A673 (cell line): ENCODE measurements around the gene AATF. TPM values are rescaled to one million over a fixed set of nuclear protein-coding genes. Genes with fewer than 3 reads are reported as not detected.

Experiments used
- BruUV-seq: library from RNA; stranded (reverse); fragments of 400-500 nt; replicated peaks from 2 replicates; lab custom pipeline; 2021; lab: Mats Ljungman, UMichigan
- CTCF ChIA-PET: fragments of 300-600 bp; sonication (Branson Sonifier 250); formaldehyde crosslinking; loops from one replicate; lab custom pipeline; 2022; ENCODE audit warnings: antibody characterized with exemption; lab: Charles Lee
- POLR2A ChIA-PET: fragments of 300-600 bp; sonication (Branson Sonifier 250); formaldehyde crosslinking; loops from one replicate; lab custom pipeline; 2022; ENCODE audit warnings: antibody characterized with exemption; ENCODE audit not compliant: low non-redundant PET; lab: Charles Lee
- DNase-seq: peaks from one replicate; pipeline ENCODE4 v3.0.0-alpha.2; 2015; ENCODE audit warnings: low spot score
- H3K27ac ChIP-seq: fragments of 200-600 bp; sonication (generic); 2 replicates; pipeline ENCODE4 v1.5.1; 2016; ENCODE audit warnings: mixed run types, low read depth, mild to moderate bottlenecking, mixed read lengths, antibody characterized with exemption, low read length; ENCODE audit not compliant: poor library complexity, severe bottlenecking
- H3K27me3 ChIP-seq: fragments of 200-600 bp; sonication (generic); replicated peaks from 2 replicates; pipeline ENCODE4 v1.6.1; 2017; ENCODE audit warnings: mixed run types, low read depth, mild to moderate bottlenecking, mixed read lengths, antibody characterized with exemption, low read length; ENCODE audit not compliant: insufficient read depth, poor library complexity
- H3K36me3 ChIP-seq: fragments of 200-600 bp; sonication (generic); 2 replicates; pipeline ENCODE4 v1.6.1; 2016; ENCODE audit warnings: mixed run types, mild to moderate bottlenecking, mixed read lengths, antibody characterized with exemption, low read length; ENCODE audit not compliant: insufficient read depth, poor library complexity, severe bottlenecking
- H3K4me1 ChIP-seq: fragments of 200-600 bp; sonication (generic); 2 replicates; pipeline ENCODE4 v1.6.1; 2017; ENCODE audit warnings: mixed run types, mild to moderate bottlenecking, mixed read lengths, antibody characterized with exemption, low read length; ENCODE audit not compliant: insufficient read depth, poor library complexity, severe bottlenecking
- H3K4me3 ChIP-seq: fragments of 200-600 bp; sonication (generic); 2 replicates; pipeline ENCODE4 v1.5.1; 2016; ENCODE audit warnings: low read depth, mixed run types, mild to moderate bottlenecking, mixed read lengths, low read length; ENCODE audit not compliant: poor library complexity, severe bottlenecking
- H3K9me3 ChIP-seq: fragments of 200-600 bp; sonication (generic); 2 replicates; pipeline ENCODE4 v1.6.1; 2016; ENCODE audit warnings: mixed run types, low read depth, mild to moderate bottlenecking, mixed read lengths, antibody characterized with exemption, low read length; ENCODE audit not compliant: poor library complexity, severe bottlenecking
- CTCF ChIP-seq: fragments of 300-800, 200-600 bp; sonication (generic); conservative IDR thresholded peaks from 2 replicates; pipeline ENCODE4 v1.5.1; 2017; ENCODE audit warnings: low read depth, mild to moderate bottlenecking, antibody characterized with exemption, low read length, moderate library complexity, mixed read lengths
- EZH2 ChIP-seq: fragments of 200-600 bp; sonication (generic); IDR thresholded peaks from 2 replicates; pipeline ENCODE4 v1.6.1; 2017; ENCODE audit warnings: borderline replicate concordance, low read depth, mild to moderate bottlenecking, mixed read lengths, antibody characterized with exemption, low read length; ENCODE audit not compliant: poor library complexity, severe bottlenecking
- intact Hi-C: fragments of 100-400 bp; cut with micrococcal nuclease; formaldehyde crosslinking; loops from one replicate; pipeline ENCODE4 v1.10.0; 2022; ENCODE audit not compliant: unreplicated experiment
- total RNA-seq: library from RNA; stranded (reverse); gene quantifications from 2 replicates; pipeline ENCODE4 v1.2.3, GENCODE V29; 2021

Gene AATF
- total RNA-seq, 1 experiment from 2014 or later = 51.3 TPM

GRCh38 chr17:36910513-36910912, 38.2 kb upstream of the AATF start:
- no peak for TF ChIP-seq CTCF
- TF ChIP-seq EZH2 = no peak
- Histone ChIP-seq H3K36me3 (no peaks in the 10 kb centered on the region), H3K27ac (no peak overlapping the region), H3K9me3 (no peaks in the 10 kb centered on the region), H3K4me1 (no peaks in the 10 kb centered on the region), H3K27me3 (peaks cover 3% of the 10 kb centered on the region), H3K4me3 (no peak overlapping the region)
- intact Hi-C loops = no loop called here
- DNase-seq = no peak
- ChIA-PET CTCF (no interaction called here), POLR2A (no interaction called here)
- no TSS peak for BruUV-seq

GRCh38 chr17:36911001-36911400, 37.8 kb upstream of the AATF start:
- Histone ChIP-seq H3K4me3 (no peak overlapping the region), H3K27ac (no peak overlapping the region), H3K27me3 (peaks cover 3% of the 10 kb centered on the region), H3K9me3 (no peaks in the 10 kb centered on the region), H3K4me1 (no peaks in the 10 kb centered on the region), H3K36me3 (no peaks in the 10 kb centered on the region)
- DNase-seq = no peak
- intact Hi-C loops = no loop called here
- POLR2A ChIA-PET = no interaction called here
- CTCF ChIA-PET = no interaction called here
- no peak for TF ChIP-seq EZH2
- TF ChIP-seq CTCF = no peak
- BruUV-seq = no TSS peak

GRCh38 chr17:36913132-36913531, 35.6 kb upstream of the AATF start:
- Histone ChIP-seq H3K27ac (no peak overlapping the region), H3K4me1 (no peaks in the 10 kb centered on the region), H3K27me3 (no peaks in the 10 kb centered on the region), H3K4me3 (no peak overlapping the region), H3K9me3 (no peaks in the 10 kb centered on the region), H3K36me3 (no peaks in the 10 kb centered on the region)
- TF ChIP-seq EZH2 = no peak
- no peak for TF ChIP-seq CTCF
- POLR2A ChIA-PET = no interaction called here
- CTCF ChIA-PET = no interaction called here
- intact Hi-C loops = no loop called here
- BruUV-seq = no TSS peak
- no peak for DNase-seq
